IMR-90 (cell line): ENCODE measurements around the gene C6. TPM values are rescaled to one million over a fixed set of nuclear protein-coding genes. Genes with fewer than 3 reads are reported as not detected.
A peak's percentile ranks its signal among the peaks of the same experiment; 100 is the strongest.

Experiments
- ATAC-seq: fragments of 200-7000 bp; cut with Tn5 transposase; 2 replicates; pipeline ENCODE4 v1.9.1; 2020; ENCODE audit warnings: low read depth, mild to moderate bottlenecking, moderate library complexity
- Bru-seq: library from RNA; stranded (reverse); fragments of 400-500 nt; gene quantifications from one replicate; lab custom pipeline; 2021; lab: Mats Ljungman, UMichigan
- BruChase-seq, 2 experiments: library from RNA; stranded (reverse); fragments of 400-500 nt; gene quantifications; one replicate each; lab custom pipeline; 2021; lab: Mats Ljungman, UMichigan
- BruUV-seq: library from RNA; stranded (reverse); fragments of 400-500 nt; replicated peaks from 2 replicates; lab custom pipeline; 2021; lab: Mats Ljungman, UMichigan
- CTCF ChIA-PET: fragments of 300-600 bp; formaldehyde crosslinking; extraction: SDS; loops from one replicate; lab custom pipeline; 2021; ENCODE audit warnings: antibody characterized with exemption; lab: Yijun Ruan, JAX
- POLR2A ChIA-PET: fragments of 300-600 bp; sonication (Branson Sonifier 250); formaldehyde crosslinking; loops from one replicate; lab custom pipeline; 2022; ENCODE audit warnings: antibody characterized with exemption; ENCODE audit not compliant: unreplicated experiment; lab: Charles Lee
- DNase-seq: peaks from one replicate; pipeline ENCODE4 v3.0.0; 2013
- H2AFZ ChIP-seq: replicated peaks from 2 replicates; pipeline ENCODE3; 2013; ENCODE audit warnings: low read length, mild to moderate bottlenecking; ENCODE audit not compliant: poor library complexity
- H2AK5ac ChIP-seq: 2 replicates; pipeline ENCODE4 v1.6.1; 2013; ENCODE audit warnings: low read depth, low read length, inconsistent platforms
- H2AK9ac ChIP-seq: replicated peaks from 2 replicates; pipeline ENCODE3; 2013; ENCODE audit warnings: mild to moderate bottlenecking, low read depth, low read length, moderate library complexity; ENCODE audit not compliant: poor library complexity
- H2BK120ac ChIP-seq: 2 replicates; pipeline ENCODE4 v1.6.1; 2013; ENCODE audit warnings: low read depth, low read length, inconsistent platforms
- H2BK15ac ChIP-seq: 3 replicates; pipeline ENCODE4 v1.6.1; 2013; ENCODE audit warnings: low read depth, low read length, inconsistent platforms
- H2BK20ac ChIP-seq: 2 replicates; pipeline ENCODE4 v1.6.1; 2013; ENCODE audit warnings: low read depth, mild to moderate bottlenecking, inconsistent platforms, low read length, moderate library complexity
- H2BK5ac ChIP-seq: 2 replicates; pipeline ENCODE4 v1.6.1; 2013; ENCODE audit warnings: mild to moderate bottlenecking, low read depth, low read length, inconsistent platforms; ENCODE audit not compliant: poor library complexity, severe bottlenecking
- H3K14ac ChIP-seq: replicated peaks from 2 replicates; pipeline ENCODE4 v1.6.1; 2013; ENCODE audit warnings: low read depth, low read length, inconsistent platforms
- H3K18ac ChIP-seq: 2 replicates; pipeline ENCODE4 v1.6.1; 2013; ENCODE audit warnings: low read depth, low read length, control low read depth
- H3K23ac ChIP-seq: 2 replicates; pipeline ENCODE4 v1.6.1; 2013; ENCODE audit warnings: low read depth, low read length, inconsistent platforms
- H3K27ac ChIP-seq: 2 replicates; pipeline ENCODE4 v1.5.1; 2013; ENCODE audit warnings: mild to moderate bottlenecking, control low read depth, low read length; ENCODE audit not compliant: insufficient read depth
- H3K27me3 ChIP-seq: 2 replicates; pipeline ENCODE4 v1.6.1; 2013; ENCODE audit warnings: low read length; ENCODE audit not compliant: control insufficient read depth, insufficient read depth
- H3K36me3 ChIP-seq: 2 replicates; pipeline ENCODE4 v1.6.1; 2013; ENCODE audit warnings: low read length, mixed read lengths; ENCODE audit not compliant: control insufficient read depth, insufficient read depth
- H3K4ac ChIP-seq: 2 replicates; pipeline ENCODE4 v1.6.1; 2013; ENCODE audit warnings: low read depth, low read length, inconsistent platforms
- H3K4me1 ChIP-seq: 2 replicates; pipeline ENCODE4 v1.6.1; 2013; ENCODE audit warnings: low read length, mixed read lengths; ENCODE audit not compliant: control insufficient read depth, insufficient read depth
- H3K4me2 ChIP-seq: 2 replicates; pipeline ENCODE4 v1.6.1; 2013; ENCODE audit warnings: low read depth, mild to moderate bottlenecking, control low read depth, low read length, moderate library complexity
- H3K4me3 ChIP-seq: 2 replicates; pipeline ENCODE4 v1.5.1; 2013; ENCODE audit warnings: low read depth, mild to moderate bottlenecking, control low read depth, low read length, moderate library complexity; ENCODE audit not compliant: insufficient read depth
- H3K56ac ChIP-seq: 2 replicates; pipeline ENCODE4 v1.6.1; 2013; ENCODE audit warnings: low read length, inconsistent platforms; ENCODE audit not compliant: insufficient read depth; ENCODE audit errors: extremely low read depth
- H3K79me1 ChIP-seq, 2 experiments: 2 replicates each; pipeline ENCODE4 v1.6.1; 2013; ENCODE audit warnings: low read length in 2 of 2, inconsistent platforms in 1 of 2, low read depth in 1 of 2
- H3K9ac ChIP-seq: 2 replicates; pipeline ENCODE4 v1.6.1; 2013; ENCODE audit warnings: low read depth, low read length, control low read depth
- H3K9me1 ChIP-seq: 2 replicates; pipeline ENCODE4 v1.6.1; 2013; ENCODE audit warnings: low read length, inconsistent platforms; ENCODE audit not compliant: insufficient read depth
- H3K9me3 ChIP-seq: 2 replicates; pipeline ENCODE4 v1.6.1; 2013; ENCODE audit warnings: low read length; ENCODE audit not compliant: control insufficient read depth, insufficient read depth
- H4K20me1 ChIP-seq: 2 replicates; pipeline ENCODE4 v1.6.1; 2013; ENCODE audit warnings: low read length, inconsistent platforms; ENCODE audit not compliant: insufficient read depth
- H4K5ac ChIP-seq: 2 replicates; pipeline ENCODE4 v1.6.1; 2013; ENCODE audit warnings: mild to moderate bottlenecking, low read depth, low read length, control low read depth
- H4K8ac ChIP-seq, 2 experiments: 2 replicates each; pipeline ENCODE4 v1.6.1; 2013; ENCODE audit warnings: low read depth in 2 of 2, low read length in 2 of 2, control low read depth in 1 of 2, inconsistent platforms in 1 of 2
- H4K91ac ChIP-seq: 2 replicates; pipeline ENCODE4 v1.6.1; 2013; ENCODE audit warnings: low read depth, low read length, inconsistent platforms; ENCODE audit not compliant: insufficient read depth
- BHLHE40 ChIP-seq: fragments of 150-350 bp; IDR thresholded peaks from 2 replicates; pipeline ENCODE4 v1.6.1; 2016; ENCODE audit warnings: mild to moderate bottlenecking, low read depth, low read length
- CHD1 ChIP-seq: IDR thresholded peaks from 2 replicates; pipeline ENCODE4 v1.6.1; 2012; ENCODE audit warnings: low read depth, low read length, improper control_type of control experiment
- CTCF ChIP-seq: conservative IDR thresholded peaks from 2 replicates; pipeline ENCODE4 v1.5.1; 2012; ENCODE audit warnings: mild to moderate bottlenecking, low read depth, low read length, improper control_type of control experiment
- ELK1 ChIP-seq: fragments of 150-350 bp; IDR thresholded peaks from 2 replicates; pipeline ENCODE4 v1.6.1; 2016; ENCODE audit warnings: low read depth, mild to moderate bottlenecking, low read length, moderate library complexity, borderline replicate concordance
- FOS ChIP-seq: fragments of 150-350 bp; IDR thresholded peaks from 2 replicates; pipeline ENCODE4 v1.6.1; 2016; ENCODE audit warnings: low read depth, low read length
- MAFK ChIP-seq: IDR thresholded peaks from 2 replicates; pipeline ENCODE4 v1.6.1; 2012; ENCODE audit warnings: low read depth, low read length, improper control_type of control experiment
- MAZ ChIP-seq: IDR thresholded peaks from 2 replicates; pipeline ENCODE4 v1.6.1; 2012; ENCODE audit warnings: low read depth, mild to moderate bottlenecking, low read length, improper control_type of control experiment, moderate library complexity, borderline replicate concordance
- MXI1 ChIP-seq: IDR thresholded peaks from 2 replicates; pipeline ENCODE4 v1.6.1; 2012; ENCODE audit warnings: low read depth, mild to moderate bottlenecking, low read length, moderate library complexity, borderline replicate concordance
- NFE2L2 ChIP-seq: fragments of 150-350 bp; IDR thresholded peaks from 2 replicates; pipeline ENCODE4 v1.6.1; 2016; ENCODE audit warnings: low read depth, mild to moderate bottlenecking, low read length
- POLR2A ChIP-seq: IDR thresholded peaks from 2 replicates; pipeline ENCODE4 v1.6.1; 2012; ENCODE audit warnings: mild to moderate bottlenecking, low read depth, low read length
- RAD21 ChIP-seq: IDR thresholded peaks from 2 replicates; pipeline ENCODE4 v1.6.1; 2012; ENCODE audit warnings: low read length, improper control_type of control experiment
- RCOR1 ChIP-seq: IDR thresholded peaks from 2 replicates; pipeline ENCODE4 v1.6.1; 2012; ENCODE audit warnings: mild to moderate bottlenecking, low read length, improper control_type of control experiment; ENCODE audit not compliant: insufficient replicate concordance
- RFX5 ChIP-seq: IDR thresholded peaks from 2 replicates; pipeline ENCODE4 v1.8.0; 2012; ENCODE audit warnings: low read depth, mild to moderate bottlenecking, low read length, moderate library complexity
- SMC3 ChIP-seq: fragments of 150-350 bp; IDR thresholded peaks from 2 replicates; pipeline ENCODE4 v1.6.1; 2016; ENCODE audit warnings: low read depth, mild to moderate bottlenecking, antibody characterized with exemption, low read length, moderate library complexity
- USF2 ChIP-seq: fragments of 150-350 bp; IDR thresholded peaks from 2 replicates; pipeline ENCODE4 v1.6.1; 2017; ENCODE audit warnings: mild to moderate bottlenecking, antibody characterized with exemption, low read length, low read depth
- WGBS, 2 experiments: methylation state at CpG; one replicate each; pipeline versions ENCODE4 v1.1.5 to v1.1.7; 2013; ENCODE audit warnings: missing lambda C conversion rate in 2 of 2; ENCODE audit not compliant: insufficient read length in 1 of 2; ENCODE audit errors: extremely low coverage in 2 of 2; 5-methylcytosine and 5-hydroxymethylcytosine counted together
- dilution Hi-C: fragments of 300-500 bp; cut with HindIII; formaldehyde crosslinking; loops from one replicate; pipeline ENCODE4 v1.14.3; 2018; ENCODE audit warnings: low sequenced_read_pairs; ENCODE audit not compliant: unreplicated experiment
- in situ Hi-C: fragments of 300-500 bp; cut with MboI; formaldehyde crosslinking; loops from 3 replicates; pipeline ENCODE4 v1.14.3; 2019; ENCODE audit warnings: low sequenced_read_pairs, inconsistent platforms, mixed read lengths
- intact Hi-C: fragments of 100-400 bp; cut with micrococcal nuclease; formaldehyde crosslinking; loops from 2 replicates; pipeline ENCODE4 v1.10.0; 2022
- long read RNA-seq: library from polyadenylated mRNA; unstranded; transcript quantifications from one replicate; pipeline ENCODE4 v2.0.0, GENCODE V29; 2021; ENCODE audit not compliant: unreplicated experiment
- polyA plus RNA-seq, 3 experiments: library from polyadenylated mRNA; depleted of rRNA; stranded (reverse); fragments of >200 nt; gene quantifications; 2 replicates each; pipeline ENCODE4 v1.2.3, GENCODE V29; 2012; ENCODE audit warnings: low replicate concordance in 1 of 3
- total RNA-seq: library from RNA; depleted of rRNA; stranded (reverse); fragments of >200 nt; gene quantifications from 2 replicates; pipeline ENCODE4 v1.2.3, GENCODE V29; 2012; rRNA removed

Gene C6
- total RNA-seq (under 0.01 and 0.18 TPM in 2 replicates), polyA plus RNA-seq (2012; rRNA removed) (0.05 and 0.09 TPM in 2 replicates), Bru-seq, nascent RNA (percentile 13 among the genes with signal in this experiment), BruChase-seq, experiment 1, labeled RNA remaining after a 6-hour chase (percentile 16 among the genes with signal in this experiment), BruChase-seq, experiment 2, labeled RNA remaining after a 2-hour chase (percentile 9 among the genes with signal in this experiment)
- polyA plus RNA-seq (2012; cell fraction: cytosol; rRNA removed), result 0.05 and 0.08 TPM in 2 replicates
- polyA plus RNA-seq (2012; cell fraction: nucleus; rRNA removed; ENCODE audit: low replicate concordance), result 0.12 and 0.32 TPM in 2 replicates
- long read RNA-seq, partial matches to known transcripts, result 0 of 3 reads
- long read RNA-seq, other reads (novel, unspliced or antisense), result 3 of 3 reads

- H3K4me1 ChIP-seq, result no peaks in the 10 kb centered on the region
- no TSS peak for BruUV-seq
- no peak for TF ChIP-seq MAZ
- no peak for TF ChIP-seq NFE2L2
- TF ChIP-seq CTCF, result no peak
- TF ChIP-seq RAD21, result no peak
- TF ChIP-seq ELK1, result no peak
- no peak for TF ChIP-seq CHD1
- no peak for TF ChIP-seq MXI1
- TF ChIP-seq POLR2A, result no peak
- TF ChIP-seq MAFK, result no peak
- no peak for TF ChIP-seq RFX5
- TF ChIP-seq BHLHE40, result no peak
- TF ChIP-seq SMC3, result no peak
- TF ChIP-seq USF2, result no peak
- TF ChIP-seq FOS, result no peak
- no peak for TF ChIP-seq RCOR1
Measured at GRCh38 chr5:41213340-41213739, at the start of gene C6. Gene C6 (minus strand): TSS chr5:41213532. CDS start chr5:41203230, 10,302 bp downstream.

More at GRCh38 chr5:41213340-41213739, at the start of gene C6:
- no peaks in the 10 kb centered on the region for H3K9me1 ChIP-seq
- no peak within 1 kb of the TSS for H2AK9ac ChIP-seq
- H4K20me1 ChIP-seq, result no peaks in the 10 kb centered on the region
- H4K91ac ChIP-seq, result no peak within 1 kb of the TSS
- H3K27me3 ChIP-seq, result no peaks in the 10 kb centered on the region
- no peak within 1 kb of the TSS for H3K4me2 ChIP-seq
- no peak within 1 kb of the TSS for H3K14ac ChIP-seq
- no CpG with 5 or more reads among the region's 1 CpG for WGBS, 2 experiments
- no peak within 1 kb of the TSS for H3K18ac ChIP-seq
- H2AFZ ChIP-seq, result no peak within 1 kb of the TSS
- dilution Hi-C loops (no loop called here), in situ Hi-C loops (no loop called here), intact Hi-C loops (no loop called here)
- no peak within 1 kb of the TSS for H2AK5ac ChIP-seq
- H3K4me3 ChIP-seq, result no peak within 1 kb of the TSS
- POLR2A ChIA-PET, result no interaction called here
- no peak within 1 kb of the TSS for H2BK120ac ChIP-seq
- no peak within 1 kb of the TSS for H4K5ac ChIP-seq
- ATAC-seq (no peak), DNase-seq (no peak)
- no peaks in the 10 kb centered on the region for H3K9me3 ChIP-seq
- no peaks in the 10 kb centered on the region for H3K79me1 ChIP-seq
- H2BK15ac ChIP-seq, result no peak within 1 kb of the TSS
- no peak within 1 kb of the TSS for H3K4ac ChIP-seq
- H2BK5ac ChIP-seq, result no peak within 1 kb of the TSS
- no peaks in the 10 kb centered on the region for H3K36me3 ChIP-seq
- no peak within 1 kb of the TSS for H4K8ac ChIP-seq
- H2BK20ac ChIP-seq, result no peak within 1 kb of the TSS
- no peak within 1 kb of the TSS for H3K27ac ChIP-seq
- H3K56ac ChIP-seq, result no peak within 1 kb of the TSS
- H3K9ac ChIP-seq, result no peak within 1 kb of the TSS
- CTCF ChIA-PET, result interaction anchor here (0.5 to 0.9 kb wide), 2 partner anchors 22 to 62 kb away, joined by 3 read pairs; no protein-coding TSS in a partner anchor
- no peak within 1 kb of the TSS for H3K23ac ChIP-seq
